SK-N-MC (cell line): ENCODE measurements around the gene SCYGR5.

Experiments used
- EZH2 ChIP-seq: fragments of 200-600 bp; sonication (generic); IDR thresholded peaks from one replicate; pipeline ENCODE4 v1.6.1; 2017; ENCODE audit warnings: antibody characterized with exemption
- POLR2AphosphoS5 ChIP-seq: IDR thresholded peaks from 2 replicates; pipeline ENCODE4 v1.6.1; 2012; ENCODE audit warnings: mild to moderate bottlenecking, low read depth, low read length, borderline replicate concordance

DNA sequence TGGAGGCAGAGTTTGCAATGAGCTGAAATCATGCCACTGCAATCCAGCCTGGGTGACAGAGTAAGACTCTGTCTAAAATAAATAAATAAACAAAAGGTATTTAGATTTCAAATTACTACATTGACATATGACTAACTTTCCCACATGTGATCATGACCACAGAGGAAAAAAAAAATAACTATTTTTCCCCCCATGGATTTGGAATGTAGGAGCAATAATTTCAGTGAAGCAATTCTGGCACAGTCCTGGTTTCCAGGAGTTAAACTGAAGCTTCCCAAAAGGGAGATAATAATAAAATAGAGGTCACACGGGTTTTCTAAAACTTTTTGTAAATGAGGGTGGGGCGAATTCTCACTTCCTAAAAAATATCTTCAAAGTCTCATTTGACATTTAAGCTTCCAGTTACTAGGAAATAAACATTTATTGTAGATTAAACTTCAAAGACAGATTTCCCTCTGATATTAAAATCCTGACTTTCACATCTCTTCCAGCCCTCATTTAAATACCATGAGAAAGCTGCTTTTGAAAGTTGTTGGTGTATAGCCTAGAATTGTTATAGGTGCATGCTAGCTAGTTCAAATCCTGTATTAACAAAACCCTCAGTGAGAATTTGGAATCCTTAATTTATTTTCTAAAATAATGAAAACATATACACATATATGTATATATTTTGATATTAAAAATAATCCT is 30.5 kb downstream of the SCYGR5 start:
- TF ChIP-seq EZH2 = no peak
- TF ChIP-seq POLR2AphosphoS5 = no peak
